NCI-H1417 treated with DMSO at 0.1 percent for 48 hours (cell line): Measurements from ENCODE around the gene VTI1B.

Source experiments
- DNase-seq: peaks from one replicate; lab custom pipeline; 2025; lab: John Stamatoyannopoulos, UW

Gene VTI1B

DNA sequence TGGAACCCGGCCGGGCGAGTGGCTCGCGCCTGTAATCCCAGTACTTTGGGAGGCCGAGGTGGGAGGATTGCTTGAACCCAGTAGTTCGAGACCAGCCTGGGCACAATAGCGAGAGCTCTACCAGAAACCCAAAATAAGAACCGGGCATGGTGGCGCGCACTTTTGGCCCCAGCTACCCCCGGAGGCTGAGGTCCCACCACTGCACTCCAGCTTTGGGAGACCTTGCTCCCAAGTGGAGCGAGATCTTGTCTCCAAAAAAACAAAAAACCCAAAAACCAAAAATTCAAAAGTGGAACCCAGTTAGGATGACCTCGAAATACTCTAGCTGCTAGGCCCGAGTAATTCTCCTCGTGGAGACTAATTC, 769 bp upstream of the VTI1B start:
- DNase-seq = no peak

DNA sequence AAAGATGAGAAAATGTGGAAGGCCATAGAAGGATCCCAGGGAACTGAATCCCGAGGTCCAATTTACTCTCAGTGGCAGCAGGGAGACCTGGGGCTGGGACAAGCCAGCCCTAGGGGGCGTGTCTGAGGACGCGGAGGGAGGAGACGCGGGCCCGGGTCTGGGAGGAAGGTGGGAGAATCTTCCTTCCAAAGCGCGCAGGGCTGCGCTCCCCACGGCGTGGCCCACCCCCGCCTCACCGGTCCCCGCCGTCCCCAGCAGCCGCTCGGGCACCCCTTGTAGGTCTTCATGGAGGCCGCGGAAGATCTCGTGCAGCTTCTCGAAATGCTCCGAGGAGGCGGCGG, 323 bp downstream of the VTI1B start:
- DNase-seq = peak; percentile 18

DNA sequence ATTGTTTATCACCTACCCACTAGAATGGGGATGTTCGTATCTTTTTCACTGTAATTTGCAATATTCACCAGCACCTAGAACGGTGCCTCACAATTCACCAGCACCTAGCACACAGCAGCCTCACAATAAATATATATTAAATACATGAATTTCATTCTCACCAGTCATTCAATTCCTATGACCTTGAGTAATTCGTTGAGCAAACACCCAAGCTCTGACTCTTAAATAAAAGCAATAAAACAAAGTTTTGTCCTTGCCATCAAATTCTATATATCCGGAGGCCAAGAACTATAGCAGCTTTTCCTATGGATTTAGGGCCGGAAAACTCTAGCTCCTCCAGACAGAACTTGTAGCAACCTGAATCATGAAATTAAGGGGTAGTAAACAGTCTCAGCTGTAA, 981 bp downstream of the VTI1B start:
- DNase-seq = no peak

DNA sequence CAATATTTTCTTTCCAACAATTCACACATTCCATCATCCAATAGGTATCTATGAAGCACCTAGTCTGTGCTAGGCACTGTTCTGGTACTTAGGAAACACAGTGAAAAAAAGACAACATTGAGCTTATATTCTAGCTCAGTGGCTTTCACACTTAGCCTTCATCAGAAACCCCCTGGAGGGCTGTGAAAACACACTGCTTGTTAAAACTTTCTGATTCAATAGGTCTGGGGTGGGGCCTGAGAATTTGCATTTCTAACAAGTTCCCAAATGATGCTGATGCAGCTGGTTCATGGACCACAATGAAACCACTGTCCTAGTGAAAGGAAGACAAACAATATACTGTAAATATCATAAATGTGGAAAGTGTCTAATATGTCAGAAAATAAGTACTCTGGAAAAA, 5.9 kb downstream of the VTI1B start:
- no peak for DNase-seq

DNA sequence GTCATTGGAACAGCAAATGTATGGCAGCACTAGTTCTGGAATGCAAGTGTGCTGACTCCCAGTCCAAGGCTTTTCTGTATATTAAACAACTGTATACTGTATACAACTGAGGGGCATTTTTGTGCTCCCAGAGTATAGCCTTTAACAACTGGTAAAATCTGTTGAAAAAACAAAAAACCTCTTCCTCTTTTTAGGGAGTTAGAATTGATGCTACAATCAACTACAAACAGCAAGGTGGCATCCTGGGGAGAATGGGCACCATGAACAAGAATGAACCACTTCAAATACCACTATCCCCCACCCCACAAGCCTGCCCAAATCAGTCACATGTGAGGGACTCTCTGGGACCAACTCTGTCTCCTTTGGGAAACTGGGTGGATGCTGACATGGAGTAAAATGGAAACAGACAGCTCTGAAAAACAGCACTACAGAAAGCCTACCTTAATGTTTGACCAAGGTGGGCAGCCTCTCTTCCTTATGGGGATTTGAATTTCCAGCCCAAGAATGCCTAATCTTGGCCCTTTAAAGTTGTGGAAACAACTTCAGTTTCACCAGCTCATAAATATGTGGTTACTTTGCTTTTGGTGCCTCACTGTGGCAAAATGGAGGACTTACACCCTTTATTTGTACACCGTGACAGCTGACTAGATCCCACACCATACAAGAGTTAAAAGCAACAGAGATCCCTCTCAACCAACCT, 7.5 kb downstream of the VTI1B start:
- no peak for DNase-seq

DNA sequence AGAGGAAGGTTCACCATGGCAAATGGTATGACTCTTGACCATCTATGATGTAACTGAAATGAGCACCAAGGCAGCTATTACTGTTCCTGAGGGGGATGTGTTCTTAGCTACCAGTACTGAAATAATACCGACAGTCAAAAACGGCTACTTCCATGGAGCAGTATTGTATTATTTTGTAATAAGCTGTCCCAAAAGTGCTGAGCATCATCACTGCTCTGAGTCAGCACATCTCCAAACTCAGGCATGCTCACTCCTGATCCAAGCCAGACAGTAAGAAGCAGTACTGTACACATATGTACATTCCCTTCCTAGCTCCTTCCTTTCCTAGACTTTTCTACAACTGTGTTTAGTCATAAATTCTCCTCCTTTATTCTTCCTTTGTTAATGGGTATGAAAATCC, 8.6 kb downstream of the VTI1B start:
- DNase-seq = no peak

DNA sequence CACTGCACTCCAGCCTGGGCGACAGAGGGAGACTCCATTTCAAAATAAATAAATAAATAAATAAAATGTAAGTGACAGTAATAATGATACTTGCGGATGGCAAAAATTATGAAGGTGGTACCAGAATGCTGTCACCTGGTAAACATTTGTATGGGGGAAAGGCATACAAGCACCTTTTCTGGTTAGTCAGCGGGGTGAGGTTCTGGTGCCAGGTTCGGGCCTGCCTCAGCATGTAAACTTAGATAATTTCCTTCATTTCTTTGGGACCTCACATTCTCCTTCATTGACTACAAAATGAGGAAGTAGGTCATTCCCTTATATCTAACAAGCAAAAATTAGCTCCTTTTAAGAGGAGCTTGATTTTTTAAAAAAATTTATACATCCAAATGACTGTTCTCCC, 10.8 kb downstream of the VTI1B start:
- no peak for DNase-seq

DNA sequence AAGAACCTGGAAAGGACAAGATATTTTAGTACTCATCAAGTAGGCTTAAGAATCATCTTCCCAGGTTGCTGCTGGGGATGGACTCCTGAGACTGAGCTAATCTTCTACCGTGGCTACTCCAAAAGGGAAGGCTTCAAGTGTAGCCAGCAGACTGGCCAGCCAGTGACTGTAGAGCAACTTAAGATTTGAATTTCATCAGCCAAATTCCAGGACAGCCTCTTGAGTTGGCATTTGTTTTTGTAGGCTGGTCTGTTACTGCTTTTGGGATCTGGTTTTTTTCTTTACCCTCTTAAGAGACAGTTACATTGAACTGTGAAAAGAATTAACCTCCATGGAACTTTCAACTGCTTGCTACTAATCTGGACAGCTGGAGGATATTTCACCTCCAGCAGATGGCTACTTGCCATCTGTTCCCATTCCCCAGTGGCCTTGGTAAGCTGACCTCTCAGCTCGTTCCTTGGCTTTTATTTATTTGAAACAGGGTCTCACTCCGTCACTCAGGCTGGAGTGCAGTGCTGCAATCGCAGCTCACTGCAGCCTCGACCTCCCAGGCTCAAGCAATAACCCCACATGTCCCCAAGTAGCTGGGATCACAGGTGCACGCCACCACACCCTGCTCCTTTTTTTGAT, 20.7 kb downstream of the VTI1B start:
- DNase-seq = no peak

DNA sequence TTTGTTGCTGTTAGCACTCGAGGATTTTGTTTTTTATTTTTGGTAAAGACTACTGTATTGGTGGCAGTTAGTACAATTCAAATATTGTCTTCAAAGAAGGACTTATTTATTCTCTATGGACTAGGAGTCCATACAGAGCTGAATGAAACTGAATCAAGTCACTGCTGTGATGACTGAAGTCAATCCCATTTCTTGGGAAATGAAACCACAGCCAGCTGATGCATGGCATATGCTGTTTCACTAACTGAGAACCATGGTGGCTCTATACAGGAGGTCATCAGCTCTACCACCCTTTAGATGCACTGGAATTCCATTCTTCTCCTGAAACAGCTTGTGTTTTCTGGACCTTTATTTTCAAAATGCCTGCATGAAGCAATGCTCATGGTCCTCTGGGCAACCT, 22.2 kb downstream of the VTI1B start:
- no peak for DNase-seq

DNA sequence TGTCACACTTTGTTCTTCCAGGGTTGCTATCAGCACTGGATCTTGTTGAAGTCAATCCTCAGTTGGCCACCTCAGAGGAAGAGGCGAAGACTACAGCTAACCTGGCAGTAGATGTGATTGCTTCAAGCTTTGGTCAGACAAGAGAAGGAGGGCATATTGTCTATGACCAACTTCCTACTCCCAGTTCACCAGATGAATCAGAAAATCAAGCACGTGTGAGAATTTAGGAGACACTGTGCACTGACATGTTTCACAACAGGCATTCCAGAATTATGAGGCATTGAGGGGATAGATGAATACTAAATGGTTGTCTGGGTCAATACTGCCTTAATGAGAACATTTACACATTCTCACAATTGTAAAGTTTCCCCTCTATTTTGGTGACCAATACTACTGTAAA, 23.7 kb downstream of the VTI1B start:
- DNase-seq = no peak

DNA sequence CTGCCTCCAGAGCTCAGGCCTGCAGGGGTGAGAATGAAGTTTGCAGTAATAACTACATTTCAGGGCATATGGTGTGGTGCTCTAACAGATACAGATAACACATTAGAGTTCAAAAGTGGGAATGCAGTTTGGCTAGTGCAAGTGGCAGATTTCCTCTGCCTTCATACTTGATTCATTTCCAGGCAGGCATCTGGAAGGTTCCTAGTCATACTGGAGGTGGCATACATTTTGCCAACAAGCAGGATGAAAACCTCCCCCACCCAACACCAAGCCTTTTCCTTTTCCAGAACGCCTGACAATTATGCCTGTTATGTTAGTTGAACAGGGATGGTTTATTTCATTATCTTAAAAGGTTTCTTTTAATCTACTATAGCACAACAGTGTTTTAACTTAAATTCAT, 24.3 kb downstream of the VTI1B start:
- no peak for DNase-seq

DNA sequence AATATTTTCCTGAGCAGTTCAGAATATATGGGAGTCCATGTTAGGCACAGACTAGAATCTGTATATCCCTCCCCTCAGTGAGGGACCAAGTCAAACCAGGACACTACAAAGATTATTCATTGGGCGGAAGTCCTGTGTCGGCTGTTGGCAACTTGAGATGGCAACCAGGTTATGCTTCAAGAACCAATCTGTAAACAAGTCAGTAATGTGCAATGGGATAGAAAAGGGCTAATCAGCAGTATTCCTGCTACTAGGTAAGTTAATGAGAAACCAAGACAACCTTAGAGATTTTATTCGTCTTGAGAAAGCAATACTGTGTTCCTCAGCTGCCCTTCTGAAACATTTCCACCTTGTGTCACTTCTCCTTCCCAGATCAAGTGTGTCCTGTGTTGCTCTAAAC, 28.3 kb downstream of the VTI1B start:
- DNase-seq = no peak

DNA sequence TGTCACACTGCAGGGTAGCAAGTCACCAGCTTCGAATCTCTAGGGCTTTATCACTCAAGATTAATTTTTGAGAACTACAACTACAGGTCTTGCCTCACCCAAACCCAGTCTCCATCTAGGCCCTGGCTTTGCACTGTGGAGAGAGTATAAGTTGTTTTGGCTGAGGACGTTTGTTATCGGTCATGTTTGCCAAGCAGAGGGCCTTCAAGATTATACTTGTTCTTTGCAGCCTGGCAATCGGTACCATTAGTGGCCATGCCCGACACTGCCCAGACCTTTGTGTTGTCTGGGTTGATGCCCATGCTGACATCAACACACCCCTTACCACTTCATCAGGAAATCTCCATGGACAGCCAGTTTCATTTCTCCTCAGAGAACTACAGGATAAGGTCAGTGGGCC, 29.0 kb downstream of the VTI1B start:
- DNase-seq = no peak

DNA sequence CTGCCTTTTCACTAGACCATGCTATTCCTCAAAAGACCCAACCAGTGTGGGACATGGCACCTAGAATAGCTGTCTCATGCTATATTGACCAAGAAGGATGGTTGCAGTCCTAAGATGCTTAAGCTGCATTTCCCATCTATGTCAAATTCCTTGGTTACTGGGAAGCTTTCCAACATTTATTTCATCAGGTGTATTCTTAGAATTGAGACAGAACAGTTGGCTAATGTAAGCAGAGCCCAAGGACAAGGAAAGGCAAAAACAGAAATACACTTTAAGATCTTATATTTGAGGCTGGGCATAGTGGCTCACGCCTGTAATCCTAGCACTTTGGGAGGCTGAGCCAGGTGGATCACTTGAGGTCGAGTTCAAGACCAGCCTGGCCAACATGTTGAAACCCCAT, 30.0 kb downstream of the VTI1B start:
- DNase-seq = no peak

DNA sequence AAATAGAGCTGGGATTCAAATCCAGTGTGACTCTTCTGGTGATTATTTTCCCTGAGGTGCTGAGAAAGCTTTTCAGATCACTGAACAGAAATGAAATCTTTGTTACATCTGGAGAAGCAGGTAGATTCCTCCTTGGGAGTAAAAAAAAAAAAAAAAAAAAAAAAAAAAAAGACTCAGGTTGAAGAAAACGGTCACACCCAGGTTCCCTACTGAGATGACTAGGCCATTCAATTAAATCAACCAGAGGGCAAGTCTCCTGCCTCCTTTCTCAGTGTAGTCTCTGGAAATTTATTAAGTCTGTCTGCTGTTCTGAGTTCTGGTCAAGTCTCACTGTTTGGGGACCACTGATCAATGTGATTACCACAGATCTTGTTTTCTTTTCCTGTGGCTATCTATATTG, 30.7 kb downstream of the VTI1B start:
- no peak for DNase-seq

DNA sequence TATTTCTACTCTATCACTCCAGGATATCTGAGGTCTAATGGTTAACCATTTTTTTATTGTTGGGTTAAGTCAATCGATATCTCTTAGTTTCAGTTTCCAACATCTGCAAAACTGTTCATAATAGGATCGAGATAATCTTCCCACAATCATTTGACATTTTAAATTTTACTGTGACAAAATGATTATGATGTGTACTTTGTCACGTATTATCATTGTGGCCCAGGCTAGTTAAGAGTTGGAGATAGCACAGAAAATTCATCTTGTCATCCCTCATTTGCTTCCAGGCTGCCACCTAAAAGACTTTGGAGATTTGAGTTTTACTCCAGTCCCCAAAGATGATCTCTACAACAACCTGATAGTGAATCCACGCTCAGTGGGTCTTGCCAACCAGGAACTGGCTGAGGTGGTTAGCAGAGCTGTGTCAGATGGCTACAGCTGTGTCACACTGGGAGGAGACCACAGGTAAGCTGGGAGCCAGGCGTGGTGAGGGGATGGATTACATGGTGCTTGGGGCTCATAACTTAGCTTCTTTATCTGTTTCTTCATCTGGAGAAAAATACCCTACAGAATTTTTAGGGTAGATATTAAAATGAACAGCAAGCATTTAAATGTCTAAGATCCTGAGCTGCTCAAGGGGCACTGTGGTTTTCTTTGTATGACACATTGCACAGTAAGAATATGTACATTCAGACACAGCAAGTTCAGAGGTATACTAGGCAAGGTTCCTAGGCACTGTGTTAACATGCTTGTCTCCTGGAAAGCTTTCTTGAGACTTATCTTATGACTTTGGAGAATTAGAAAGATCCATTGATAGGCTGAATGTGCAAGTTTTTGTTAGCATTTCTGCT, 32.3 kb downstream of the VTI1B start:
- DNase-seq = no peak

DNA sequence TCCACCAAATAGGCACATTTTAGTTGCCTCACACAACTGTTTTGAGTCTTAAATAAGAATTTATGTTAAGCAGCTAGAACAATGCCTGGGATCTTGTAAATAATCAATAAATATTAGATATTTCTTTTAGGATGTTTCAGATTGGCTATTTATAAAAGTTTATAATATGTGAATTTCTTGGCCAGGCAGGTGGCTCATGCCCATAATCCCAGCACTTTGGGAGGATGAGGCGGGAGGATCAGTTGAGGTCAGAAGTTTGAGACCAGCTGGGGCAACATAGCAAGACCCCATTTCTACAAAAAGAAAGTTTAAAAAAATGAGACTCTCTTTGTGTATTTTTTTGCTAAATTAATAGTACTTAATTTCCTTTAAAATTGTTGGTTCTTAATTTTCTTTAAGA, 33.0 kb downstream of the VTI1B start:
- DNase-seq = no peak

DNA sequence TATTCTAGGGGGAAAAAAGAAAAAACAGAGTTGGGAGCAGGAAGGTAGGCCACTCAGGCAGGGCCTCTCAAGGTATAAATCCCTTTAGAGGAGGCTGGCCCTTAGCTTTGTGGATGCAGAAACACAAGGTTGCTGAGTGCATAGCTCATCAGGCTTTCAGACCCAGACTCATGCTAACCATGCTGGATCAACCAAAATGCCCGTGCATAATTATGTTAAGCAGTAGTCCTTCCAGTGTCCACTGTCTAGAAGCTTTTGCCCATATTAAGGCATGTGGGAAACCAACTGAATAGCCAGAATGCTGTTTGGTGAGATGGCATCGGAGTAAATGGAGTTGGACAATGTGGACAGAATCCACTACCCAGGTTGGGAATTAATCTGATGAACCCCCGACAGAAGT, 35.8 kb downstream of the VTI1B start:
- no peak for DNase-seq

DNA sequence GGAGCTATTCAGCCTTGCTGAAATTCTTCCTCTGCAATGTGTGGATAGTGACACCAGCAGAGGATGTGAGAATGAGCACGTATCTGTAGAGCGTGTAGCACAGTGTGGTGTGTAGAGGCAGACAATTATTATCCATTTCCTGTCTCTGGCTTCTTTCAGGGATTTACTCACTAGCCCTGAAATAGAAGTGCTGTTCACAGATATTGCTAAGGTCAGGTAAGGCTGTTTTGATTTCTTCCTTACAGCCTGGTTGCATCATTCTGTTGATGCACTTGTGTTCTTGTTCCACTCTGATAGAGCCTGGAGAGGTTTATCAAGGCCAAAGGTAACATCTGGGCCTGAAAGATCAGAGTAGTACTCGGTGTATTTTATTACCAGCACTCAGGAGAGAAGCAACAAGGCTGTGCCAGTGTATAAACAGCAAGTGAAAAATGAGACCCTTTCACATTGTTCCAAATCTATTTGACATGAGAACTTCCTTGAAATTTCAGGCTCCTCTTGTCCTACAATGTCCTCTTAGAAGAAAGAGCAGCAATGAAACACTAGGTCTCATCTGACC, 38.0 kb downstream of the VTI1B start:
- peak; percentile 18 for DNase-seq

DNA sequence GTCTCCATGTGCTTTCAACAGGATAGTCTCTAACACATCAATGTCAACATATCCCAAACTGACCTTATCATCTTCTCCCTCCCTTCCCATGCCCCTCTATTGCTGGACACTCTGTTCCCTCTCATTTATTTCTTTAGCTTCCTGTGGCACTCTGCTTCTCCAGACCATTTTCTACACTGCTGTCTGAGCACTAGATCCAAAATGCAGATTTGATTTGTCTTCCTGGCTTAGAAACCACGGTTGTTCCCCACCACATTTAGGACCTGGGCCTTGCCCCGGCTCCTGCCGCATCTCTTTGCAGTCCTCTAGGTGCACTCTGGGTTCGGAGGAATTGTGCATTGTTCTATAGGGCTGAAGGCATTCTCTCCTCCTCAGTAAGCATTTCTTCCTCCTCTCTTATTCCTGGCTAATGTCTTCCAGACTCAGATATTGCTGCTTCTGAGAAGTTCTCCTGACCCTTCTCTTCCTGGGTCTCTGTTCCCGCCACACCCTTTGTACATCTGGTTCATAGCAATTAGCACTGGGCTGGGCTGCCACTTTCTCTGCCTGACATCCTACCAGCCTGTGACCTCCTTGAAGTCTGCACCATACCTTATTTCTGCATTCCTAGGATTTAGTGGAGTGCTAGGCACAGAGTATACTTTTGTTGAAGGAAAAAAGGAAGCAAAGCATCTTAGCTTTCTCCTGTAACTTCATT, 40.8 kb downstream of the VTI1B start:
- DNase-seq = no peak

DNA sequence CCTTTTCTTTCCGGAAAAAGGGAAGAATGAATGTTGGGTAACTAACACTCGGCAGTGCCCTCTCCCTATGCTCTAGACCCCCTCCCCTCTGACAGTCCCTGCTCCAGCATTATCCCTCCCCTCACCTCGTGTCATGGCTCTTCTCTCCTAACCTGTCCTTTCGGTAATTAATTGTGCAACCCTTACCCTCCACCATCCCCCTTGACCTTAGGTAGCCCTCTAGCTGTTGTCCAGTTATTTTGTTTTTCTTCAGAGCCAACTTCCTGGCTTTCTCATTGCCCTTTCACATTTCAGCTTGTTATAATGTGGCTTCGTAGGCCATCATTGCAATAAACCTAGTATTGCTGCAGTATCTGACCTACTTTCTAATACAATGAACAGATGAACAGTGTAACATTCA, 43.5 kb downstream of the VTI1B start:
- no peak for DNase-seq

DNA sequence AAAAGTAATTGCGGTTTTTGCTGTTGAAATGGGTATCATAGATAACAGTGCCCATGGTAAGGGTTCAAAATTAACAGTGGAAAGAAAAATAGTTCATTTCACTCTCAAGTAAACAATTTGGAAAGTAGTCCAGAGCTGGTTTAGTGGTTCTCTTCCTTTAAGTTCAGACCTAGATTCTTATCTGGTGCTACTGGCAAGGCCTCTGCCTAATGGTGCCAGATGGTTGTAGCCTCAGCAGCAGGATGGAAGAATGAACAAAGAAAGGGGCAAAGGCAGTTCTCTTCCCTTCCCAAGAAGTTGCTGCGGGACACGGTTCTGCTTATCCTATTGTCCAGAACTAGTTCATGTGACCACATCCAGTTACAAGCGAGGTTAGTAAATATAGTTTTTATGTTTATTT, 44.2 kb downstream of the VTI1B start:
- DNase-seq = no peak

DNA sequence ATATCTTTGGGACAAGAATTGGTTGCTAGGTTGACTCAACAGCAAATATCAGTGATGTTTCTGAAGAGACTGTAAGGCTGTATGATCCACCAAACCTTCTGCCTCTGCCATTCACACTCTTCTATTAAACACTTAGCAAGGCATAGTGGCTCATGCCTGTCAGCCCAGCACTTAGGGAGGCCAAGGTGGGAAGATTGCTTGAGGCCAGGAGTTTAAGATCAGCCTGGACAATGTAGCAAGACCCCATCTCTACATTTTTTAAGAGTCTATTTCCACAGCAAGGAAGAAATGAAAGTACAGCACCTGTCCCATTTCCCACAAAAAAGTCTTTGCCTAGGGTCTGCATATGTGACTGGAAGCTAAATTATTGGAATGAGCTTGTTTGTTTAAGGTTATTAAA, 46.9 kb downstream of the VTI1B start:
- no peak for DNase-seq
